Kidney (tissue), 14 donors: Measurements from ENCODE around the gene ABHD3. TPM values are rescaled to one million over a fixed set of nuclear protein-coding genes. Genes with fewer than 3 reads are reported as not detected.
"Not testable (repeated sequence)": the region's sequence is repeated elsewhere in the genome, so short reads cannot be mapped to it uniquely, and the experiment has no call there.

Experiments
- DNase-seq, 5 donors: peaks; one replicate each; pipeline ENCODE4 v3.0.0-alpha.2; 2013 to 2020
- FAIRE-seq: peaks from 2 replicates; lab custom pipeline; 2012; peaks lifted over from hg19 to GRCh38; lab: Jason Lieb, UNC
- H3K27ac ChIP-seq, 2 donors: one replicate each; pipeline ENCODE4 v1.7.0; 2013; ENCODE audit warnings: low read depth in 2 of 2, low read length in 2 of 2, inconsistent platforms in 1 of 2
- H3K27me3 ChIP-seq: one replicate; pipeline ENCODE4 v1.7.1; 2013; ENCODE audit warnings: low read length, inconsistent platforms; ENCODE audit not compliant: control insufficient read depth, insufficient read depth
- H3K36me3 ChIP-seq, 3 donors: one replicate each; pipeline versions ENCODE4 v1.7.0 to v1.7.1; 2013; ENCODE audit warnings: low read length in 3 of 3, control low read depth in 1 of 3, inconsistent platforms in 1 of 3; ENCODE audit not compliant: insufficient read depth in 3 of 3, control insufficient read depth in 2 of 3
- H3K4me1 ChIP-seq, 3 donors: one replicate each; pipeline versions ENCODE4 v1.7.0 to v1.7.1; 2013; ENCODE audit warnings: low read length in 3 of 3, inconsistent platforms in 1 of 3, low read depth in 1 of 3; ENCODE audit not compliant: control insufficient read depth in 2 of 3, insufficient read depth in 2 of 3
- H3K4me3 ChIP-seq, 3 donors: one replicate each; pipeline versions ENCODE4 v1.7.0 to v1.8.1; 2013; ENCODE audit warnings: low read length in 3 of 3, control low read depth in 1 of 3, inconsistent platforms in 1 of 3
- H3K9ac ChIP-seq, 3 donors: one replicate each; pipeline versions ENCODE4 v1.7.0 to v1.7.1; 2013; ENCODE audit warnings: low read length in 3 of 3, control low read depth in 1 of 3, inconsistent platforms in 1 of 3
- H3K9me3 ChIP-seq, 3 donors: one replicate each; pipeline versions ENCODE4 v1.7.0 to v1.7.1; 2013; ENCODE audit warnings: low read length in 3 of 3, control low read depth in 1 of 3, inconsistent platforms in 1 of 3; ENCODE audit not compliant: control insufficient read depth in 2 of 3, insufficient read depth in 1 of 3
- intact Hi-C: fragments of 100-400 bp; cut with DNase I; formaldehyde crosslinking; loops from one replicate; pipeline ENCODE4 v1.11.1; 2022
- polyA plus RNA-seq: library from polyadenylated mRNA; stranded (reverse); fragments of 350-450 nt; fragmentation: Illumina TruSeq; extraction: RNeasy Lipid Tissue Mini Kit (QIAGEN cat#74804); gene quantifications from one replicate; pipeline ENCODE4 v1.2.3, GENCODE V29; 2014; ENCODE audit warnings: low read depth, low replicate concordance; ENCODE audit not compliant: insufficient read depth
- total RNA-seq: library from RNA; stranded (reverse); fragmentation: NEBNext Ultra II Directional; extraction: Animal tissue kit (Norgen Biotek cat#: 25700); gene quantifications from one replicate; pipeline ENCODE4 v1.2.1, GENCODE V29; 2021
- TF ChIP-seq, protein P1 (sequence below): IDR thresholded peaks from 3 replicates; pipeline ENCODE4 v1.5.1; 2012; ENCODE audit warnings: mild to moderate bottlenecking, moderate library complexity, borderline replicate concordance; ENCODE audit not compliant: insufficient read depth; ENCODE audit errors: extremely low read depth
- donor health status: control.
- donor health status: control.
- donor health status: control.
- donor health status: control.
- donor health status: control.
- donor health status: DM: yes; HTN: yes; CAD: no.
- donor health status: Normal renal cell carcinoma (clear cell type).

ABHD3 gene
- total and polyA plus RNA-seq, 2 donors from 2014 or later: 13.1 to 18.9 TPM

DNA sequence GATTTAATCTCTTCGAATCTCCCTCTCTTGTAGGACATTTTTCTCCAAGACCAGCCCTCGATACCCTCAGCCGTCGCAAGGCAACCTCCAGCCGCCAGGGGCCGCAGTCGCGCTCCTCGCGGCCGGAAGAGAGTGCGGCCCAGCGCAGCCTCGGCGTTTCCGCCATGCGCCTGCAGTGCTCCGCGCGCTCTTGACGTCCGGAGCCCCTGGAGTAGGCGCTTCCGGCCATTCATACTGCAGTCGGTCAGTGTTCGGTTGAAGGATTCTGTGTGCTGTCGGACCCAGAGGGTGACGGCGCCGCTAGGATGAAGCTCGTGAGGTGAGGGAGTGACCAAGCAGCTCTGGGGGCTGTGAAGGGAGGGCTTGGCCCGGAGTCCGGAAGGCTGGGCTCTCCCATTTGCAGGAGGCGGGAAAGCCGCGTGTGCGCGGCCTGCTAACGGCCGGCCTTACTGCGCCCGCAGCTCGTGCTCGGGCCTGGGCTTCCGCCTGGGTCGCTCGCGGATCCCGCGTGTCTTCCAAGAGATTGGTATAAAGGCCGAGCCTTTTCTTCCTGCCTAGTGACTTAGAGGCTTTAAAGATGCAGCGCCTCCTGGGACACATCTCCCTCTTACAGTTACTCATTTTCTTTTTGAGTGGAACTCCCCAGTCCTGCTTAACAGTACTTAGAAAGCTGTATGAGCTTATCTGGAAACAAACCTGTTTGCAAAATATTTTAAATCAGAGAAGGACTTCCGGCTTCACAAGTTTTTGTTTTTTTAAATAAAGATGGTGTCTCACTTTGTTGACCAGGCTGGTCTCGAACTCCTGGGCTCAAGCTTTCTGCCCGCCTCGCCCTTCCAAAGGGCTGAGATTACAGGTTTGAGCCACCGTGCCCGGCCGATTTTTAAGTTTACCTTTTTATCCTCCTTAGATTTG is 92.2 kb downstream of the ABHD3 start, which contains the start of gene SNRPD1:
Gene SNRPD1 (plus strand): TSS at position 190 of the 915 bp plus-strand sequence. CDS start 116 bp downstream, at position 306.
- intact Hi-C loops: no loop called here
- Histone ChIP-seq H3K9me3 (no peaks in the 10 kb centered on the region), H3K4me1 (peaks cover 0 to 4% (median 2%) of the 10 kb centered on the region in 3 donors), H3K27me3 (no peaks in the 10 kb centered on the region), H3K36me3 (no peaks in the 10 kb centered on the region), H3K4me3 (peak within 1 kb of the TSS; percentile 81 to 91 (median 87)), H3K27ac (peak within 1 kb of the TSS; percentile 59 to 89), H3K9ac (peak within 1 kb of the TSS; percentile 54 to 85 (median 81))
- DNase-seq: peak; percentile 93 to 97 (median 95)
- TF ChIP-seq, protein P1, sequence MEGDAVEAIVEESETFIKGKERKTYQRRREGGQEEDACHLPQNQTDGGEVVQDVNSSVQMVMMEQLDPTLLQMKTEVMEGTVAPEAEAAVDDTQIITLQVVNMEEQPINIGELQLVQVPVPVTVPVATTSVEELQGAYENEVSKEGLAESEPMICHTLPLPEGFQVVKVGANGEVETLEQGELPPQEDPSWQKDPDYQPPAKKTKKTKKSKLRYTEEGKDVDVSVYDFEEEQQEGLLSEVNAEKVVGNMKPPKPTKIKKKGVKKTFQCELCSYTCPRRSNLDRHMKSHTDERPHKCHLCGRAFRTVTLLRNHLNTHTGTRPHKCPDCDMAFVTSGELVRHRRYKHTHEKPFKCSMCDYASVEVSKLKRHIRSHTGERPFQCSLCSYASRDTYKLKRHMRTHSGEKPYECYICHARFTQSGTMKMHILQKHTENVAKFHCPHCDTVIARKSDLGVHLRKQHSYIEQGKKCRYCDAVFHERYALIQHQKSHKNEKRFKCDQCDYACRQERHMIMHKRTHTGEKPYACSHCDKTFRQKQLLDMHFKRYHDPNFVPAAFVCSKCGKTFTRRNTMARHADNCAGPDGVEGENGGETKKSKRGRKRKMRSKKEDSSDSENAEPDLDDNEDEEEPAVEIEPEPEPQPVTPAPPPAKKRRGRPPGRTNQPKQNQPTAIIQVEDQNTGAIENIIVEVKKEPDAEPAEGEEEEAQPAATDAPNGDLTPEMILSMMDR: peak; percentile 94
- FAIRE-seq: no peak

DNA sequence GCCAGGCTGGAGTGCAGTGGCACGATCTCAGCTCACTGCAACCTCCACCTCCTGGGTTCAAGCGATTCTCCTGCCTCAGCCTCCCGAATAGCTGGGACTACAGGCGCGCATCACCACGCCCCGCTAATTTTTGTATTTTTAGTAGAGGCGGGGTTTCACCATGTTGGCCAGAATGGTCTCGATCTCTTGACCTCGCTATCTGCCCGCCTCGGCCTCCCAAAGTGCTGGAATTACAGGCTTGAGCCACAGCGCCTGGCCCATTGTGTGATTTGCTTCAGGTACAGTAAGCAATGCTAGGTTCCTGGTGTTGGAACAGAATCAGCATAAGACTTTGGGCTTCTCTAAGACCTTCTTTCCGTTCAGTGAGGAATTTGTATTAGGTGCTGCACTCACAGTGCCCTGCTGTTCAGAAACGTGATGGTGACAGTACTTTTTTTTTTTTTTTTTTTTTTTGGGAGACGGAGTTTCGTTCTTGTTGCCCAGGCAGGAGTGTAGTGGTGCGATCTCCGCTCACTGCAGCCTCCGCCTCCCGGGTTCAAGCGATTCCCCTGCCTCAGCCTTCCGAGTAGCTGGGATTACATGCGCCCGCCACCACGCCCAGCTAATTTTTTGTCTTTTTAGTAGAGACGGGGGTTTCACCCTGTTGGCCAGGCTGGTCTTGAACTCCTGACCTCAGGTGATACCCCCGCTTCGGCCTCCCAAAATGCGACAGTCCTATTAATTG is 93.0 kb downstream of the ABHD3 start:
- H3K4me1 ChIP-seq, DNase-seq, FAIRE-seq, H3K27me3 ChIP-seq, H3K36me3 ChIP-seq, H3K9me3 ChIP-seq, intact Hi-C loops: not testable (repeated sequence)
- H3K9ac ChIP-seq: peak overlapping the region in 2 of 3 donors; percentile 54 to 81
- H3K4me3 ChIP-seq: peak overlapping the region; percentile 81 to 91 (median 87)
- peak overlapping the region in 1 of 2 donors; percentile 59 for H3K27ac ChIP-seq

DNA sequence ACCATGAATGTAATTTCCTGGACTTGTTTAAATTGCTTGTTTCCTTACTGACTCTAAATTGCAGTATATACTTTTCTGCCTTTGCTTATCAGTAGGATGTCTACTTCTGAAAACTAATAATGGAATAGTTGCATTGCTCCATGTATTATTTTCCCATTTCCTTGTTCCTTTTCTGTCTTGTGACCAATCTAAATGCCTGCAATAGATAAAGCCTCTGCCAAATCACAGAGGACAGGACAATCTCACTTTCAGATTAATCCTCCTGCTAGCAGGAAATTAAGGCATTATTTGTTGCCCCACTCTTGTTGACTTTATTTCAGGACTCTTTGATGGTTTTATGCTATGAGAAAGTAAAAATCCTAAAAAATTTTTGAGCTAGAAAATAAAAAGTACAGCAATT is 99.4 kb downstream of the ABHD3 start:
- no peak for DNase-seq
- Histone ChIP-seq H3K4me3 (no peak overlapping the region), H3K36me3 (no peaks in the 10 kb centered on the region), H3K27ac (no peak overlapping the region), H3K9ac (peak overlapping the region in 1 of 3 donors; percentile 26), H3K27me3 (no peaks in the 10 kb centered on the region), H3K9me3 (no peaks in the 10 kb centered on the region), H3K4me1 (no peaks in the 10 kb centered on the region)
- no peak for FAIRE-seq
- intact Hi-C loops: no loop called here
- TF ChIP-seq, protein P1: no peak

DNA sequence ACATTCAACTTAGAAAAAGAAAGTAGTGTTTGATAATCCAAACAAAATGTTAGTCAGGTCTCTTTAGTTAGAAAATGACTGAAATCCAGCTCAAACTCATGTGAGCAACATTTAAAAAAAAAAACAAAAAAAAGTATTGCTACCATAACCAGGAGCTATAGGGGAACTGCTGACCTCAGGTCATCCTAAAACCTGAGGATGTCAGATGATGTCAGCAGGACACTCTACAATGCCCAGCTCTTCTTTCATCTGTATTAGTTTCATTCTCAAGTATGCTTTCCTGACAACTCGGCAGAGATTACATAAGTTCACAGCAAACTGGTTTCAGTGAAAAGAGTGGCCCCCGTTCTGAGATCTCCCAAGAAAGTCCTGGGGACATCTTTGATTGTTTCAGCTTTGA is 99.9 kb downstream of the ABHD3 start:
- Histone ChIP-seq H3K4me1 (no peaks in the 10 kb centered on the region), H3K9me3 (no peaks in the 10 kb centered on the region), H3K4me3 (no peak overlapping the region), H3K27ac (no peak overlapping the region), H3K27me3 (no peaks in the 10 kb centered on the region), H3K36me3 (no peaks in the 10 kb centered on the region), H3K9ac (peak overlapping the region in 1 of 3 donors; percentile 26)
- DNase-seq (no peak), FAIRE-seq (no peak)
- intact Hi-C loops: no loop called here
- TF ChIP-seq, protein P1: no peak
